ENCODE data around the gene STK32C.
"Not testable (repeated sequence)": the region's sequence is repeated elsewhere in the genome, so short reads cannot be mapped to it uniquely, and the experiment has no call there.

STK32C gene

DNA sequence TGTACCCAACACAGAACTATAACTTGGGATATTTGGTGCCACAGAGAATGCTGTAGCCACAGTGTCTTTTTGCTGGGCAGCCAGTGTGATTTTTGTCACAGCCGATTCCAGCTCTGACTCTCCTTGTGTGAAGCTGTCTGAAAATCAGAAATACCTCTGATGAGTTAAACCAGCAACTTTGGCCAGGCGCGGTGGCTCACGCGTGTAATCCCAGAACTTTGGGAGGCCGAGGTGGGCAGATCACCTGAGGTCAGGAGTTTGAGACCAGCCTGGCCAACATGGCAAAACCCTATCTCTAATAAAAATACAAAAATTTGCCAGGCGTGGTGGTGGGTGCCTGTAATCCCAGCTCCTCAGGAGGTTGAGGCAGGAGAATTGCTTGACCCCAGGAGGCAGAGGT is 30.1 kb upstream of the STK32C start:
- not testable (repeated sequence) for DNase-seq (ENCODE audit: low spot score)

DNA sequence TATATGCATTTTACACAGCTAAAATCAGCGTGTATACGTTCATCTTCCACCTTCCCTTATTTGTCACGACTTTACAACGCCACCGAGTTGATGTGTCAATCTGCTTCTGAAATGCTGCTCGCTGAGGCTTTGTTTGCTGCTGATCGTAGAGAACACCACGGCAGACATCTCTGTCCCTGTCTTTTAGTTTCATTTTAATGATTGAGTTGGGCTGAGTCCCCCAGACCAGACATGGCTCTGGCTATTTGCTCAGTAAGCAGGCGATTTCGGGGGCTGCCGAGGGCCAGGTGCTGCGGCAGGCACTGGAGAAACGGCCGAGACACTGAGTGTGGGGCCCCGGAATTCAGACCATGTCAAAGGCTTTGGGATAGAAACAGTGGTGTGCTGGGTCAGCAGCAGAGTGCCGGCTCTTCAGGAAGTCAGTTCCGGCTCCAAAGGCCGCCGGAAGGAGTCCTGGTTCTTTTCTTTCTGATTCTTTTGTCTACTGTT is 29.2 kb upstream of the STK32C start:
- DNase-seq (ENCODE audit: low spot score): peak; percentile 36

DNA sequence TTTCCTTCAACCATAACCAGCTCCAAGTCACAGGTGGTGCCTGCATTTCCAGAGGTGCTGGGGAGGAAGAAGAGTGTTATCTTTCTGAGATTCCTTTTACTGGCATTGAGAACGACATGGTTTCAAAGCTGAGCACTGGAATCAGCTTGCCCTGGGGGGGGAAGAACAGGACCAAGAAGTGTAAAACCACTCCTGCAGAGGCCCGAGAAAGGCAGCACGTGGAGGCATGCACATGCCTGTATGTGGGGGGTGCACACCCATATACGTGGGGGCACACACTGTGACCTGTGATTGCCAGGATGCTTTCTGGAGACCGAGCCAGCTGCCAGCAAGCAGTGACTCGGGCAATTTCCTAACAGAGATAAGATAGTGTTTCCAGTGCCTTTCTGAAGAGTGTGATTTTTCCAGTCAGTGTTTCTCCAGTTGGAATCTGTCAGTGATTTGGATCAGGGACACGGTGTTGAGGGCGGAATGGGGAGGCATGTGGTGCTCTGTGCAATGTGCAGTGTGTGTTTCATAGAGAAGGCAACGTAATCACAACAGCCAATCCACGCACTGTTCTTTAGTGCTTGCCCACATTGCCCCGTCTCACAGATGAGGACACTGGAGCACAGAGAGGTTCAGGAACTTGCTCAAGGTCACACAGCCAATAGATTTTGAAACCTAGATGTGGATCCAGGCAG is 28.5 kb upstream of the STK32C start:
- peak; percentile 78 for DNase-seq (ENCODE audit: low spot score)

DNA sequence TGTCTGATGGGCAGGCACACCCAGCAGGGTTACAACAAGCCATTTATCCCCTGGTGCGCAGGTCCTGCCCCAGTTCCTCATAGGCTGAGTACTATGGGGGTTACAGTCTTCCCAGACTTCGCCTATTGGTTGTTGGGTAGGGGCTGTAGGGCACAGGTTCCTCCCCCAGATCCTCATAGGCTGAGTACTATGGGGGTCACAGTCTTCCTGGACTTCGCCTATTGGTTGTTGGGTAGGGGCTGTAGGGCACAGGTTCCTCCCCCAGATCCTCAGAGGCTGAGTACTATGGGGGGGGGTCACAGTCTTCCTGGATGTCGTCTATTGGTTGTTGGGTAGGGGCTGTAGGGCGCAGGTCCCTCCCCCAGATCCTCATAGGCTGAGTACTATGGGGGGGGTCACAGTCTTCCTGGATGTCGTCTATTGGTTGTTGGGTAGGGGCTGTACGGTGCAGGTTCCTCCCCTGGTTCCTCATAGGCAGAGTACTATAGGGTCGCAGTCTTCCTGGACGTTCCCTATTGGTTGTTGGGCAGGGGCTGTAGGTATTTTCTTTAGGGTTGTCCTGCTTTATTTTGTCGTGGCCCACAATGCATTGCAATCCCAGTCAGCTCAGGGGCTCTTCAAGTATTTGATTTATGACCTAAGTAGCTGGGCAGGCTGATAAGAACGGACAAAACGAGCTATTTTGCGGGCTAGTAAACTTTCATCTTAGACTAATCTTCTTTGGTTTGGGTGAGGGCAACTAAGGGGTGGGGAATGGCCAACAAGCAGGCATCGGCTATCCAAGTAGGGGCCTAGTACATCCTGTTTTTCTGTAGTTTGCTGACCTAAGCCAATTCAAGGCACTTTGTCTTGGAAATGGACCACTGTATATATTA is 27.7 kb upstream of the STK32C start:
- DNase-seq (ENCODE audit: low spot score): peak; percentile 77

DNA sequence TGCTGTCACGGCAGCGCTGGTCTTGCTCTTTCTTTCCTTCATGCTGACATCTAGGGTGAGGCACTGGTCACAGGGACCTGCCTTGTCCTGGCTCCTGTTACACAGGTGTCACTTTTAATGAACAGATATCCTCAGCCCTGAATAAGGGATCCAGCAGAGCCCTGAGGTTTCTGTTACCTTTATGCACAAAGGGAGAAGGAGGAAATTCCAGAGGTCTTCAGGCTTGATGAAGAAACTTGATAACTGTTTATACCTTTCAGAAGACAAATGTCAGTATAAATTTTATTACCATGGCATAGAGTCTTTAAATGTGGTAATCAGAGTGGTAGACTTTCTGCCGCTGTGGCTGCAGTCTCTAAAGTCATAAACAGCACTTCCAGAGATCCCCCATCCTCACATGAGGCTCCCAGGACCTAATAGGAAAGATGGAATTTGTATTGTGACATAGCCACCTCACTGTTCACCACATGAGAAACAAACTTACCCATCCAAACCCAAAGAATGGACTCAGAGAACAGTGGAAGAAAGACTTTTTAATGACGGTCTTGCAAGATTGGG is 27.0 kb upstream of the STK32C start:
- no peak for DNase-seq (ENCODE audit: low spot score)

DNA sequence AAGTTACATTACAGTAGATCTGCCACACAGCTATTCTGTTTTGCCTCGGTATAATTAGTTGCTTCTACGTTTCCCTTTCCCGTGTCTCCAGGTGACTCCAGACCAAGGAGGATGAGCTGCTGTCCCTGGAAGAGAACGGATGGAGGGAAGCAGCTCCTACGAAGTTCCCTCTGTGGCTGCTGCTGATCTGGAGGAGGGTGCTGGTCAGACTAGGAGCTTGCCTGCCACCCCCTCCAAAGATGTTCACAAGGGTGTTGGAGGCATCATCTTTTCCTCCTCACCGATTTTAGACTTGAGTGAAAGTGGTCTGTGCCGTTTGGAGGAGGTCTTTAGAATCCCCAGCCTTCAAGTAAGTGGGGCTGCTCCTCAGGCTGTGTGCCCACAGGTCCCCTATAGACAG is 25.6 kb upstream of the STK32C start:
- DNase-seq (ENCODE audit: low spot score): no peak

DNA sequence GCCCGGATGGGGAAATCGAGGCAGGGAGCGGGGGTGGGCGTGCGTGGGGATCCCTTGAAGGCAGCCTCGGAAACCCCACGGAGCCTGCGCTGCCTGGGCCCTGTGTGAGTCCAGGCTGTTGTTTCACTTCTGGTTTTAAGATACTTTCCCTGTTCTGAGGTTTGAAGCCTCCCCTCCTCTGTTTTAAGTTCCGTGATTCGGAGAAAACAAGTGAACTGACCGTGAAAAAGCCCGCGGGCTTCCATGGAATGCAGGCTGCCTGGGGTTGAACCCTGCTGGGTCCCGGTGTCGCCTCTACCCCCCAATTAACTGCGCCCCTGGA is 24.6 kb upstream of the STK32C start:
- no peak for DNase-seq (ENCODE audit: low spot score)

DNA sequence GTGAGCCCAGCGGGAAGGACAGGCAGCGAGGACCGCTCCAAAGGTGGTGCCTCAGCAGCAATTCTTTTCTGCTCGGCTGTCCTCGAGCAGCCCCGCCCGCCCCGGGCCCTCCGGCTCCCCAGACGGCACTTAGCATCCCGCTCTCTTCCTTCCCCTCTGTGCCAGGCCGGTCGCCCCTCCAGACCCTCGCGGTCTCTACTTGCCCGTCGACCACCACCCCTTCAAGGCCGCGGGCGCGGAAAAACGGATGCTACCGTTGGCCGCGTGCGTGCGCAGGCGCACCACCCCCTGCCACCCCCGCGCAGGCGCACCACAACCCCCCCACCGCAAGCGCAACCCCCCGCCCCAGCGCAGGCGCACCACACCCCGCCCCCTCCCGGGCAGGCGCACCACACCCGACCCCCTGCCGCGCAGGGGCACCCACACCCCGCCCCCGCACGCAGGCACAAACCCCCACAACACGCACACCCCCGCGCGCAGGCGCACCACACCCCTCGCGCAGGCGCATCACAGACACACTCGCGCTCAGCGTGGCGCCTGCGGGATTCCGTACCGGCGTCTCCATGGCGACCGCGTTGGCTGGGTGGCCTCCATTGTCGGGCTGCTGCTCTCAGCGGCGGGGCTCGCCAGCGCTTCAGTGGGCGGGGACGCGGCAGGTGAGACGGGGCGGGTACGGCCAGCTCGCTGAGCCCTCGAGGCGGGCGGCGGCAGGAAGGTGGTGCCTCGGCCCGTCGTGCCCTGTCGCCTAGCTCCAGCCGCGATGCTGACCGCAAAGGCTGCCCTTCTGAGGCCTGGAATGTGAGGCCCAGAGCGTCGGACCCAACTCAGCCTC is 24.1 kb upstream of the STK32C start, which contains the start of gene LRRC27:
TSS of gene LRRC27 (plus strand) at position 593 of the 832 bp plus-strand sequence. CDS start 1,332 bp downstream, outside the sequence.
- DNase-seq (ENCODE audit: low spot score): peak; percentile 96

DNA sequence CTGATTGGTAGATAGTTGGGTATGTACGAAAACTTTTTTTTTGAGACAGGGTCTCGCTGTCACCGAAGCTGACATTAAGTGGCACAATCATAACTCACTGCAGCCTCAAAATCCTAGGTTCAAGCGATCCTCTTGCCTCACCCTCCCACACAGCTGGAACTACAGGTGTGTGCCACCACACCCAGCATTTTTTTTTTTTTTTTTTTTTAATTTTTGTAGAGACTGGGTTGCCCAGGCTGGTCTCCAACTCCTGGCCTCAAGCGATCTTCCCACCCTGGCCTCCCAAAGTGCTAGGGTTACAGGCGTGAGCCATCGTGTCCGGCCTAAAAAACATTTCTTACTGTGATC is 22.7 kb upstream of the STK32C start:
- DNase-seq (ENCODE audit: low spot score): no peak

DNA sequence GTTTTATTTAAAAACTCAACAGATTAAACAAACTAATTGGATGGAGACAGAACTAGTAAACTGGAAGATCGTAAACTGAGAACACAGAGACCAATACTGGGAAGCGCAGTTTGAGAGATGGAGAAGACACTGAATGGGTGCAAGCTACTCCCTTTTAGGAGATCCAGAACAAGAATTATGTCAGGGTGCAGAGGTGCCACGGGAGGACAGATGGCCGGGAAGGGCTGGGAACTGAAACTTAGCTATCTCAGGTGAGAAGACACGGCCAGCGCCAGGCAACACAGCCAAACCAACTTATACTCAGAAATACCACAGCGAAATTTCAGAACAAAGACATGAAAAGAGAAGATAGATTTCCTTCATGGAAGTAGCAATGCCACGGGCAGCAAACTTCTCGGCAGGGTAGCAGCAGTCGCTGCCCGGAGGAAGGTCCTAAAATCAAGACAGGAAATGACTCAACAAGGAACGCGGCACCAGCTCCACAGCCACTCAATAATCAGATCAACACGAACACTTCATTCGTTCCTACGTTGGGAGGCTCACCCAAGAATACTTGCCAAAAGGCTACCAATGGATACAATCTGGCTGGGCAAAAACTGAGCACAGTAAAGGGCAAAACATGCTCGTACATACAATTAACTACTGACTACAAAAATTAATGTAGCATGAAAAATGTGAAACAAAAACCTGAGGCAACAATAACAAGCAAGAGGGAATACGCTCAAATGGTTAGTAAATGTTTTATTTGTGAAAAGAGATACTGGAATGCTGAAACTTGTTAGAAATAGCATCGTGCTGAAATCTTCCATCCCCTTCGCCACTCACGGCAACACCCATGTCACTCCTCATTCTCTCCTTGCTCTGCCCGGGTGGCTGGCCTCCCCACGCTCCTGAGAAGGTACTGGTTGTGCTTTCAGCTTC is 22.1 kb upstream of the STK32C start:
- no peak for DNase-seq (ENCODE audit: low spot score)

DNA sequence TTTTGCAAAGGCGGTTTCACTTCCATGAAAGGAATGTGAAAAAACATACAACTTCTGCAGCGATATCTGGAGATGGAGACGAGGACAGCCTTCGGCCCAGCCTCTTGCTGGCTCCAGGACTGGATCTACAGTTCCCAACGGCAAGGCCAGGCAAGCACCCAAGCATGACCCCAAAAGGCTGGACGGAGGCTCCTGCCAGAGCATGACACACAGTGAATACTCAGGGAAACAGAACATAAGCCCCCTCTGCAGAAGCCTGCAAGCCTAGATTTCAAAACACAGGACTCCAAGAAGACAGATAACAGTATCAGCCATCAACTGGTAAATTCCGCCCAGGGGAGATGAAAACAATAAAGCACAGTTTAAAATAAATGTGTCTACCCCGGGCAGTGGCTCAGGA is 21.0 kb upstream of the STK32C start:
- no peak for DNase-seq (ENCODE audit: low spot score)

DNA sequence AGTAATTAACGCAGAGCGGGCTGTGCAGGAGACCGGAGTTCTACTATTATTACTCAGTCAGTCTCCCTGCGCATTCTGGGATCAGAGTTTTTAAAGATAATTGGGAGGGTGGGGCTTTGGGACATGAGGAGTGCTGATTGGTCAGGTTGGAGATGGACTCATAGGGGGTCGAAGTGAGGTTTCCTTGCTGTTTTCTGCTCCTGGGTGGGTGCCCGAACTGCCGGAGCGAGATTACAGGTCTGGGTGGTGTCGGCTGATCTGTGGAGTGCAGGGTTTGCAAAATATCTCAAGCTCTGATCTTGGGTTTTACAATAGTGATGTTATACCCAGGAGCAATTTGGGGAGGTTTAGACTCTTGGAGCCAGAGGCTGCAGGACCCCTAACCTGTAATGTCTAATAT is 20.4 kb upstream of the STK32C start:
- no peak for DNase-seq (ENCODE audit: low spot score)

DNA sequence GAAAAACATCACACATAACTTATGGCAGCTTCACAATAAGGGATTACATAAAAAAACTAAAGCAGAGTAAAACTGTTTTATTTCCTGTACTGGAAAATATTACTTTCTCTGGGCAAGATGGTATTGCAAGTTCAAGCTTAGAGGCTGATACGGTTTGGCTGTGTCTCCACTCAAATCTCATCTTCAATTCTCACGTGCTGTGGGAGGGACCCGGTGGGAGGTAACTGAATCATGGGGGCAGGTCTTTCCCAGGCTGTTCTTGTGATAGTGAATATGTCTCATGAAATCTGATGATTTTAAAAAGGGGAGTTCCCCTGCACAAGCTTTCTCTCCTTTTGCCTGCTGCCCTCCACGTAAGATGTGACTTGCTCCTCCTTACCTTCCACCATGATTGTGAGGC is 19.2 kb upstream of the STK32C start:
- no peak for DNase-seq (ENCODE audit: low spot score)

DNA sequence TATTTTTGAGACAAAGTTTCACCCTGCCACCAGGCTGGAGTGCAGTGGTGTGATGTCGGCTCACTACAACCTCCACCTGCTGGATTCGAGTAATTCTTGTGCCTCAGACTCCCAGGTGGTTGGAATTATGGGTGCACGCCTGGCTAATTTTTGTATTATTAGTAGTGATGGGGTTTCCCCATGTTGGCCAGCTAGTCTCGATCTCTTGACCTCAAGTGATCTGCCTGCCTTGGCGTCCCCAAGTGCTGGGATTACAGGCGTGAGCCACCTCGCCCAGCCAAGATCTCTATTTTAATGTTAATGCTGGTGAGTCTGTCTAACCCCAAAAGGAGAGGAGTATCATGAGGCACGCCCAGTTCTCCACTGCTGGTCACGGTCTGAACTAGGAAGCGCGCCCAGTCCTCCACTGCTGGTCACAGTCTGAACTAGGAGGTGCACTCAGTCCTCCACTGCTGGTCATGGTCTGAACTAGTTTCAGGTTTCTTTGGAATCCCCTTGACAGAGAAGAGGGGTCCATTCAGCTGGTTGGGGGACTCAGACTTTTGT is 18.7 kb upstream of the STK32C start:
- no peak for DNase-seq (ENCODE audit: low spot score)

DNA sequence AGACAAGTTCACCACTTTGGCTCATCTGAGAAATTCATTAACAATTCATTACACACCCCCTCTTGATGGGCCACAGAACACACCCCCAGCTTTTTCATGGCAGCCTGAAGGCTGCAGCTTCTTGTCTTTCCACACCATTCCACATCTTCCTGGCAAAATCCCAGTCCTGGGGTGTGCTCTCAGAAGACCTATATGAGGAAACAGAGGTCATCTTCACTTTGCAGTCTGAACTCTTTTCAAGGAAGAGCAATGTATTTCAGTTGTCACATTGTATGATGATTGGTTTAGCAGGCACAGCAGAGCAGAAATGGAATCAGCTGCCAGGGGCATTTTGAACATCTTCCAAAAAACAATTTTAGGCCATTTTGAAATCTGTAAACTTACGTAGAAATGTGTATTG is 16.4 kb upstream of the STK32C start:
- no peak for DNase-seq (ENCODE audit: low spot score)

DNA sequence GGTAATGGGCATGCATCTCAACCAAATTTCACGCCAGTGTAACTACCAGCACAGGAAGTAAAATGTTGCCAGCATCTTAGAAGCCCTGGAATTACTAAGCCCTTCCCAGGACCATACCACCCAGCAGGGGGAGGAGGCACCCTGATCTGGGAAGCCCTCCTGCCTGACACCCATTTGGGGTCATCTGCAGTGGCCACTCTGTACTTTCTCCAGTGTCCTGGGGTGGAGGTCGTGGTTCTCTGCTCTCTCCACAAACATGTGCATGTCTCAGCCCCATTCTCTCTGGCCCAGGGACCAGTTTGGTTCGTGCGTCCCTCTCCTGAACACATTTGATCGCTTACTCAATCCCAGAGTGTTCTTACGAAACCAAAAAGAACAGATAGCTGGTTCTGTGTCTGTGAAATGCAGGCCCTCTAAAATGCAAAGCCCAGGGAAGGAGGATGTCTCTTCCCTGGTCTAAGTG is 14.9 kb upstream of the STK32C start:
- no peak for DNase-seq (ENCODE audit: low spot score)

DNA sequence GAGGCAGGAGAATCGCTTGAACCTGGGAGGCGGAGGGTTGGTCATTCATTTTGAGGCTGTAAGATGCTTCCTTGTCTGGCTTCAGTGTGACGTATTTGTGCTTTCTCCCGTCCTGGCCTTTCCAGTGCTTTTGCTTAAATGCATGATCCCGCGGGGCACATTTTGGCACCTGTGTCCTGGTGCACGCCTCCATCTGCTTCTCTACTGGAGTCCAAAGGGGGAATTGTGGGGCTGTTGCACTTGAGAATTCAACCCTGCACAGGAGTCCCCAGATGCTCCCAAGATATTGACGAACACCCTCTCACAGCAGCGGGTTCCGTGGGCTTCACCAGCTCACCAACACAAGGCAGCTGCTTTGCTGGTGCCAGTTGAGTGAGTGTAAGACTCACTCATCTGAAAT is 14.0 kb upstream of the STK32C start:
- DNase-seq (ENCODE audit: low spot score): no peak

DNA sequence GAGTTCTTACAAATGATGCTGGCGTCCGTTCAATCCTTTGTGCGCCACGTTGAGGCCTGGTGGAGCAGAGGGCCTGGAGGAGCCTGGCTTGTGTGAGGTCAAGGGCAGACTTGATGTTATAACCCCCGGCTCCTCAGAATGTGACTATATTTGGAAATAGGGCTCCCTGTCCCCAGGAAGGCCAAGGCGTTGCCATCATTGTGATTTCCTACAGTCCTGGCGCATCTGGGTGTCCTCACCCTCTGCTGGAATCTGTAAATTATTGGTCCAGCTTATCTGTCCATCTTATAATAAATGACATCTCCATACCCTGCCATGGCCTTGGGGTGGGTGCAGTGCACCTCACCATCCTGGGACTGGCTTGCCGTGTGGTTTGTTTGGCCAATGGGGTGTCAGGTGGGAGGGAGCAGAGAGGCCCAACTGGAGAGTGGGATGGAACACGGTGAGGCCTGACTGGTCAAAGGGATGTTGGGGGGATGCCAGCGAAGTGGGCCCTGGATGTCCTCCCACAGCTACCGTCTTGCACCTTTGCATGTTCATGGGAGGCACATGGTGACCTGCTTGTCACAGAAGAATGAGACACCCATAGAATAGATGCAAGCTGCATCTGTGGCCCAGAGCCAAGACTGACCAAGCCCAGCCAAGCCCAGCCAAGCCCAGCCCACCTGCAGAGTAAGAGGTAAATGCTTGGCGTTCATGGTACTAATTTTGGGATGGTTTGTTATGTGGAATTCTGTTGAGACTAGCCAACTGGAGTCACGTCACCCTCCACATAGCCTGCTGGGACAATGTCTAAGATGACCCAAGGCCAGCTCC is 13.1 kb upstream of the STK32C start:
- no peak for DNase-seq (ENCODE audit: low spot score)

DNA sequence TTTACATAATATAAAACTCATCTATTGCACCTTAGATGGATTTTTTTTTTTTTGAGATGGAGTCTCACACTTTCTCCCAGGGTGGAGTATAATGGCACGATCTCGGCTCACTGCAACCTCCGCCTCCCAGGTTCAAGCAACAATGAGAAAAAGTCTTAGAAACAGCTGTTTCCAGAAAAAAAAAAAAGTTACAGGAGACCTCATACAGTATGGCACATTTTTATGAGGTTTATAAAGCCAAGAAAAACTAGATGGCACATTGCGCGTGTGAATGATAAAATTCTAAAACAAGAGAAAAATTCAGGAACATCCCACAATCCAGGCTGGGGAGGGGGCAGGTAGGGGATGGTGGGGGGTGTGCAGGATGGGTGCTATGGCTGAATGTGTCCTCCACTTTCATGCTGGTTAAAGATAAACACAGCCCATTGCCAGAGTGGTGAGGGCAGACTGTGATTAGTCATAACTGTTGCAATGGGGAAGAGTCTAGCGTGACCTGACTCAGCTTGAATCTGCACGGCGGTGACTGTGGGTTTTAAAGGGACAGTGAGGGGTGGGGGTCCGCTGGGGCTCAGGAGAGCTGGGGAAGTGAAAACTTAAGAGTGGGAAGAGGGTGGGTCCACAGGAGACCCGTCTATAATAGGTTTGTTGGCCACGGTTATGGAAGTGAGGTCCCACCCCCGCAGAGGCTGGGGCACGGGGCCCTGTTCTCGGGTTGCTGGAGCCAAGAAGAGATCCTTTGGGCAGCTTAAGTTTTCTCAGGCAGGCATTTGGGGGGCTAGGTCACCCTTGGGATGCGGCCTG is 12.3 kb upstream of the STK32C start:
- no peak for DNase-seq (ENCODE audit: low spot score)
